ENCODE data around the gene TMEM182. TPM values are rescaled to one million over a fixed set of nuclear protein-coding genes. Genes with fewer than 3 reads are reported as not detected.

TMEM182 gene
- total and polyA plus RNA-seq, 2 of the 4 experiments (the other 2 are of a cell fraction): 1.3 to 1.4 TPM

DNA sequence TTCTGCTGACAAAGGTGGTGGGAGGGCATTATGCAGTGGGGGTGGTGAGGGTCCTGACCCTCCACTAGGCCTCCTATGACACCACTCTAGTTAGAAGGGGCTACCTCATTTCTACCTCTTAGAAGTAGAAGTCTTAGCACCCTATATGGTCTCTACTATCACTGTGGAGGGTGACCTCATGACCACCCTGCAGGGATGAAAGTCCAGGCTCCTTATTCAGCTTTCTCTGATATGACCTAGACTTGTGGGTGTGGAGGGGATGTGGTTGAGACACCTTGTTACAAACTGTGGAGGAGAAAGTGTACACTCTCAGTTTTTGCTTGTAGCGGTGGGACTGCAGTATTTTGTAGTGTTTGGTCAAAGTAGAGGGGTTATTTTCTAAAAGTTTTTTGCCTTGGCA lies 18.6 kb downstream of the TMEM182 start:
- in situ Hi-C loops (cut with MboI; ENCODE audit: low sequenced_read_pairs) (no loop called here), intact Hi-C loops (cut with micrococcal nuclease) (no loop called here), dilution Hi-C loops (cut with HindIII; ENCODE audit: low sequenced_read_pairs, unreplicated experiment) (no loop called here)
- Histone ChIP-seq H3K23ac (ENCODE audit: low read depth, low read length) (no peak overlapping the region), H2BK5ac (ENCODE audit: low read depth, low read length, poor library complexity, severe bottlenecking) (no peak overlapping the region), H3K36me3 (ENCODE audit: control insufficient read depth, insufficient read depth, low read length) (no peaks in the 10 kb centered on the region), H2AFZ (replicated peaks; ENCODE audit: low read length, poor library complexity) (no peak overlapping the region), H3K9ac (ENCODE audit: low read depth, low read length) (no peak overlapping the region), H3K4ac (ENCODE audit: low read depth, low read length) (no peak overlapping the region), H3K4me3 (ENCODE audit: insufficient read depth, low read depth, low read length) (no peak overlapping the region), H4K5ac (ENCODE audit: low read depth, low read length) (no peak overlapping the region), H3K27ac (ENCODE audit: insufficient read depth, low read length) (no peak overlapping the region), H2AK5ac (ENCODE audit: low read depth, low read length) (no peak overlapping the region), H3K4me2 (ENCODE audit: low read depth, low read length) (no peak overlapping the region), H3K79me1 (ENCODE audit: low read depth in 1 of 2, low read length in 2 of 2) (no peaks in the 10 kb centered on the region), H2AK9ac (replicated peaks; ENCODE audit: low read depth, low read length, poor library complexity) (no peak overlapping the region), H3K4me1 (ENCODE audit: control insufficient read depth, insufficient read depth, low read length) (no peaks in the 10 kb centered on the region), H2BK120ac (ENCODE audit: low read depth, low read length) (no peak overlapping the region), H3K9me1 (ENCODE audit: insufficient read depth, low read length) (no peaks in the 10 kb centered on the region), H3K9me3 (ENCODE audit: control insufficient read depth, insufficient read depth, low read length) (no peaks in the 10 kb centered on the region), H3K56ac (ENCODE audit: extremely low read depth, insufficient read depth, low read length) (no peak overlapping the region), H4K8ac (ENCODE audit: low read depth in 2 of 2, low read length in 2 of 2) (no peak overlapping the region), H3K18ac (ENCODE audit: low read depth, low read length) (no peak overlapping the region), H3K27me3 (ENCODE audit: control insufficient read depth, insufficient read depth, low read length) (no peaks in the 10 kb centered on the region), H2BK15ac (ENCODE audit: low read depth, low read length) (no peak overlapping the region), H4K91ac (ENCODE audit: insufficient read depth, low read depth, low read length) (no peak overlapping the region), H2BK20ac (ENCODE audit: low read depth, low read length) (no peak overlapping the region), H3K14ac (replicated peaks; ENCODE audit: low read depth, low read length) (no peak overlapping the region), H4K20me1 (ENCODE audit: insufficient read depth, low read length) (no peaks in the 10 kb centered on the region)
- DNase-seq (no peak), ATAC-seq (ENCODE audit: low read depth) (no peak)
- WGBS, 2 experiments (ENCODE audit: extremely low coverage in 2 of 2, insufficient read length in 1 of 2): no CpG with 5 or more reads among the region's 1 CpG
- TF ChIP-seq SMC3 (IDR thresholded peaks at IDR 0.05; ENCODE audit: low read depth, low read length) (no peak), RFX5 (IDR thresholded peaks at IDR 0.05; ENCODE audit: low read depth, low read length) (no peak), RCOR1 (IDR thresholded peaks at IDR 0.05; ENCODE audit: insufficient replicate concordance, low read length) (no peak), BHLHE40 (IDR thresholded peaks at IDR 0.05; ENCODE audit: low read depth, low read length) (no peak), FOS (IDR thresholded peaks at IDR 0.05; ENCODE audit: low read depth, low read length) (no peak), POLR2A (IDR thresholded peaks at IDR 0.05; ENCODE audit: low read depth, low read length) (no peak), MAZ (IDR thresholded peaks at IDR 0.05; ENCODE audit: borderline replicate concordance, low read depth, low read length) (no peak), MAFK (IDR thresholded peaks at IDR 0.05; ENCODE audit: low read depth, low read length) (no peak), RAD21 (IDR thresholded peaks at IDR 0.05; ENCODE audit: low read length) (no peak), CHD1 (IDR thresholded peaks at IDR 0.05; ENCODE audit: low read depth, low read length) (no peak), NFE2L2 (IDR thresholded peaks at IDR 0.05; ENCODE audit: low read depth, low read length) (no peak), CEBPB (IDR thresholded peaks at IDR 0.05; ENCODE audit: low read depth, low read length) (no peak)
- TF ChIP-seq, protein P1, sequence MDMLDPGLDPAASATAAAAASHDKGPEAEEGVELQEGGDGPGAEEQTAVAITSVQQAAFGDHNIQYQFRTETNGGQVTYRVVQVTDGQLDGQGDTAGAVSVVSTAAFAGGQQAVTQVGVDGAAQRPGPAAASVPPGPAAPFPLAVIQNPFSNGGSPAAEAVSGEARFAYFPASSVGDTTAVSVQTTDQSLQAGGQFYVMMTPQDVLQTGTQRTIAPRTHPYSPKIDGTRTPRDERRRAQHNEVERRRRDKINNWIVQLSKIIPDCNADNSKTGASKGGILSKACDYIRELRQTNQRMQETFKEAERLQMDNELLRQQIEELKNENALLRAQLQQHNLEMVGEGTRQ (IDR thresholded peaks at IDR 0.05; ENCODE audit: low read depth, low read length): no peak
- TF ChIP-seq, protein P2, sequence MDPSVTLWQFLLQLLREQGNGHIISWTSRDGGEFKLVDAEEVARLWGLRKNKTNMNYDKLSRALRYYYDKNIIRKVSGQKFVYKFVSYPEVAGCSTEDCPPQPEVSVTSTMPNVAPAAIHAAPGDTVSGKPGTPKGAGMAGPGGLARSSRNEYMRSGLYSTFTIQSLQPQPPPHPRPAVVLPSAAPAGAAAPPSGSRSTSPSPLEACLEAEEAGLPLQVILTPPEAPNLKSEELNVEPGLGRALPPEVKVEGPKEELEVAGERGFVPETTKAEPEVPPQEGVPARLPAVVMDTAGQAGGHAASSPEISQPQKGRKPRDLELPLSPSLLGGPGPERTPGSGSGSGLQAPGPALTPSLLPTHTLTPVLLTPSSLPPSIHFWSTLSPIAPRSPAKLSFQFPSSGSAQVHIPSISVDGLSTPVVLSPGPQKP (IDR thresholded peaks at IDR 0.05; ENCODE audit: borderline replicate concordance, low read depth, low read length): no peak
- TF ChIP-seq, protein P3, sequence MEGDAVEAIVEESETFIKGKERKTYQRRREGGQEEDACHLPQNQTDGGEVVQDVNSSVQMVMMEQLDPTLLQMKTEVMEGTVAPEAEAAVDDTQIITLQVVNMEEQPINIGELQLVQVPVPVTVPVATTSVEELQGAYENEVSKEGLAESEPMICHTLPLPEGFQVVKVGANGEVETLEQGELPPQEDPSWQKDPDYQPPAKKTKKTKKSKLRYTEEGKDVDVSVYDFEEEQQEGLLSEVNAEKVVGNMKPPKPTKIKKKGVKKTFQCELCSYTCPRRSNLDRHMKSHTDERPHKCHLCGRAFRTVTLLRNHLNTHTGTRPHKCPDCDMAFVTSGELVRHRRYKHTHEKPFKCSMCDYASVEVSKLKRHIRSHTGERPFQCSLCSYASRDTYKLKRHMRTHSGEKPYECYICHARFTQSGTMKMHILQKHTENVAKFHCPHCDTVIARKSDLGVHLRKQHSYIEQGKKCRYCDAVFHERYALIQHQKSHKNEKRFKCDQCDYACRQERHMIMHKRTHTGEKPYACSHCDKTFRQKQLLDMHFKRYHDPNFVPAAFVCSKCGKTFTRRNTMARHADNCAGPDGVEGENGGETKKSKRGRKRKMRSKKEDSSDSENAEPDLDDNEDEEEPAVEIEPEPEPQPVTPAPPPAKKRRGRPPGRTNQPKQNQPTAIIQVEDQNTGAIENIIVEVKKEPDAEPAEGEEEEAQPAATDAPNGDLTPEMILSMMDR (conservative IDR thresholded peaks at IDR 0.05; ENCODE audit: low read depth, low read length): no peak
- POLR2A ChIA-PET (ENCODE audit: unreplicated experiment): no interaction called here
- CTCF ChIA-PET: no interaction called here
- no TSS peak for BruUV-seq (replicated peaks)

Measured in IMR-90 (cell line).